ENCODE results near the gene UBQLN4. TPM values are rescaled to one million over a fixed set of nuclear protein-coding genes. Genes with fewer than 3 reads are reported as not detected.
A peak's percentile ranks its signal among the peaks of the same experiment; 100 is the strongest.

The UBQLN4 gene
- total and polyA plus RNA-seq, 9 of the 15 experiments (the other 6 are each of a cell fraction or from before 2014, with no cell fraction given): 13.5 to 65.5 (median 37.0) TPM

DNA sequence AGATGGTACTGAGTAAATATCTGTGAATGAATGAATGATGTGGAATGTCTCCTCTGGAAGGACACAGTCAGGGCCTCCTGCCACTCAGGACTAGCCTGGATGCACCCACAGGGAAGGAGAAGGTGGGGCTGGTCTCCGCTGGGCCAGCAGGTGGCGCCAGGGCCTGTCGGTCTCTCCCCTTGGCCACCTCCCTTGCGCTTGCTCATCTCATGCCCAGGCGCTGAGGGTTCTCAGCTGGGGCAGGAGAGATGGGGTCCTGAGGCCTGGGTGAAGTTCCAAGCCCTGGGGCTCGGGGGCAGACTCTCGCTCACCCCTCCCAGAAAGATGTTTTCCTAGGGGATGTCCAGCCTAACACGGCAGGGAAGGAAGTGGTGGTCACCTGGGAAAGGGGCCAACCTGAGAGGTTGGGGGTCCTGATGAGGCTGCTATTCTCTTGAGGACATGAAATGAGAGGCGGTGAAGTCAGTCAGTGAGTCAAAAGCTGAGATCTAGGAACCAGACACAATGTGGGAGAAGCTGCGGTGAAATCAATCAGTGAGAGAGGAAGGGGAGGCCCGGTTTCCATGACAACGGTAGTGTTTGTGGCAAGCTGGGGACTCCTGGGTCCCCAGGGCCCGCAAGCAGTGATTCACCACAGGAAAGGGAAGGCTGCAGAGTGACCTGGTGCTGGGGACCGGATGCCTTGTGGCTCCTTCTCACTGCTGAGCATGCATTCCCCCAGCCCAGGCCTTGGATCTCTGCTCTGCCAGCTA is 43.2 kb upstream of the UBQLN4 start (continued):
- TF ChIP-seq, protein P1, sequence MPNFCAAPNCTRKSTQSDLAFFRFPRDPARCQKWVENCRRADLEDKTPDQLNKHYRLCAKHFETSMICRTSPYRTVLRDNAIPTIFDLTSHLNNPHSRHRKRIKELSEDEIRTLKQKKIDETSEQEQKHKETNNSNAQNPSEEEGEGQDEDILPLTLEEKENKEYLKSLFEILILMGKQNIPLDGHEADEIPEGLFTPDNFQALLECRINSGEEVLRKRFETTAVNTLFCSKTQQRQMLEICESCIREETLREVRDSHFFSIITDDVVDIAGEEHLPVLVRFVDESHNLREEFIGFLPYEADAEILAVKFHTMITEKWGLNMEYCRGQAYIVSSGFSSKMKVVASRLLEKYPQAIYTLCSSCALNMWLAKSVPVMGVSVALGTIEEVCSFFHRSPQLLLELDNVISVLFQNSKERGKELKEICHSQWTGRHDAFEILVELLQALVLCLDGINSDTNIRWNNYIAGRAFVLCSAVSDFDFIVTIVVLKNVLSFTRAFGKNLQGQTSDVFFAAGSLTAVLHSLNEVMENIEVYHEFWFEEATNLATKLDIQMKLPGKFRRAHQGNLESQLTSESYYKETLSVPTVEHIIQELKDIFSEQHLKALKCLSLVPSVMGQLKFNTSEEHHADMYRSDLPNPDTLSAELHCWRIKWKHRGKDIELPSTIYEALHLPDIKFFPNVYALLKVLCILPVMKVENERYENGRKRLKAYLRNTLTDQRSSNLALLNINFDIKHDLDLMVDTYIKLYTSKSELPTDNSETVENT (CRISPR knock-in tag; IDR thresholded peaks at IDR 0.05): no peak
- TF ChIP-seq COPS2 (conservative IDR thresholded peaks at IDR 0.05) (no peak), ZKSCAN1 (IDR thresholded peaks at IDR 0.05; ENCODE audit: low read depth, low read length) (0 out of 2 replicates have a peak, but pooled peaks have one; percentile 41), CC2D1A (IDR thresholded peaks at IDR 0.05) (peak; percentile 89), EHMT2 (IDR thresholded peaks at IDR 0.05) (no peak), FOSL1 (tag; conservative IDR thresholded peaks at IDR 0.05) (peak; percentile 48; the same call in 1 of the 2 replicates), RCOR1 (IDR thresholded peaks at IDR 0.05; ENCODE audit: borderline replicate concordance in 1 of 2, low read depth in 2 of 2, low read length in 2 of 2) (peak in 1 of 2 experiments; percentile 37; a peak in 1 of 4 replicates), NONO (IDR thresholded peaks at IDR 0.05; ENCODE audit: low read depth in 2 of 2, low read length in 1 of 2) (0 out of 4 replicates have a peak, but pooled peaks of 1 of the 2 experiments have one; percentile 13), CXXC5 (CRISPR knock-in tag; IDR thresholded peaks at IDR 0.05) (peak; percentile 34; the same call in 1 of the 2 replicates), NFIC (IDR thresholded peaks at IDR 0.05) (peak; percentile 37; the same call in 1 of the 2 replicates), NFE2 (IDR thresholded peaks at IDR 0.05; ENCODE audit: low read depth) (peak; percentile 45; the same call in 1 of the 2 replicates), ATF7 (IDR thresholded peaks at IDR 0.05) (peak; percentile 32; the same call in 1 of the 2 replicates), CHD2 (IDR thresholded peaks at IDR 0.05; ENCODE audit: low read depth, low read length) (no peak), NFIX (CRISPR knock-in tag; IDR thresholded peaks at IDR 0.05; ENCODE audit: low read depth) (no peak), ZSCAN29 (IDR thresholded peaks at IDR 0.05) (no peak), MAZ (CRISPR knock-in tag; conservative IDR thresholded peaks at IDR 0.05 in 1 of 2, IDR thresholded peaks at IDR 0.05 in 1 of 2) (peak; percentile 37 to 80), BHLHE40 (IDR thresholded peaks at IDR 0.05; ENCODE audit: low read length) (peak; percentile 50), PPARD (CRISPR knock-in tag; IDR thresholded peaks at IDR 0.05) (no peak)
- TF ChIP-seq, protein P2, sequence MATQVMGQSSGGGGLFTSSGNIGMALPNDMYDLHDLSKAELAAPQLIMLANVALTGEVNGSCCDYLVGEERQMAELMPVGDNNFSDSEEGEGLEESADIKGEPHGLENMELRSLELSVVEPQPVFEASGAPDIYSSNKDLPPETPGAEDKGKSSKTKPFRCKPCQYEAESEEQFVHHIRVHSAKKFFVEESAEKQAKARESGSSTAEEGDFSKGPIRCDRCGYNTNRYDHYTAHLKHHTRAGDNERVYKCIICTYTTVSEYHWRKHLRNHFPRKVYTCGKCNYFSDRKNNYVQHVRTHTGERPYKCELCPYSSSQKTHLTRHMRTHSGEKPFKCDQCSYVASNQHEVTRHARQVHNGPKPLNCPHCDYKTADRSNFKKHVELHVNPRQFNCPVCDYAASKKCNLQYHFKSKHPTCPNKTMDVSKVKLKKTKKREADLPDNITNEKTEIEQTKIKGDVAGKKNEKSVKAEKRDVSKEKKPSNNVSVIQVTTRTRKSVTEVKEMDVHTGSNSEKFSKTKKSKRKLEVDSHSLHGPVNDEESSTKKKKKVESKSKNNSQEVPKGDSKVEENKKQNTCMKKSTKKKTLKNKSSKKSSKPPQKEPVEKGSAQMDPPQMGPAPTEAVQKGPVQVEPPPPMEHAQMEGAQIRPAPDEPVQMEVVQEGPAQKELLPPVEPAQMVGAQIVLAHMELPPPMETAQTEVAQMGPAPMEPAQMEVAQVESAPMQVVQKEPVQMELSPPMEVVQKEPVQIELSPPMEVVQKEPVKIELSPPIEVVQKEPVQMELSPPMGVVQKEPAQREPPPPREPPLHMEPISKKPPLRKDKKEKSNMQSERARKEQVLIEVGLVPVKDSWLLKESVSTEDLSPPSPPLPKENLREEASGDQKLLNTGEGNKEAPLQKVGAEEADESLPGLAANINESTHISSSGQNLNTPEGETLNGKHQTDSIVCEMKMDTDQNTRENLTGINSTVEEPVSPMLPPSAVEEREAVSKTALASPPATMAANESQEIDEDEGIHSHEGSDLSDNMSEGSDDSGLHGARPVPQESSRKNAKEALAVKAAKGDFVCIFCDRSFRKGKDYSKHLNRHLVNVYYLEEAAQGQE (IDR thresholded peaks at IDR 0.05; ENCODE audit: borderline replicate concordance): peak; percentile 95
- TF ChIP-seq, protein P2 (CRISPR knock-in tag; IDR thresholded peaks at IDR 0.05; ENCODE audit: low read depth): no peak
